ENCODE data around the gene DNAJC16.

GRCh38 chr1:15541231-15541792, 14.7 kb downstream of the DNAJC16 start:
- TF ChIP-seq, protein P1, sequence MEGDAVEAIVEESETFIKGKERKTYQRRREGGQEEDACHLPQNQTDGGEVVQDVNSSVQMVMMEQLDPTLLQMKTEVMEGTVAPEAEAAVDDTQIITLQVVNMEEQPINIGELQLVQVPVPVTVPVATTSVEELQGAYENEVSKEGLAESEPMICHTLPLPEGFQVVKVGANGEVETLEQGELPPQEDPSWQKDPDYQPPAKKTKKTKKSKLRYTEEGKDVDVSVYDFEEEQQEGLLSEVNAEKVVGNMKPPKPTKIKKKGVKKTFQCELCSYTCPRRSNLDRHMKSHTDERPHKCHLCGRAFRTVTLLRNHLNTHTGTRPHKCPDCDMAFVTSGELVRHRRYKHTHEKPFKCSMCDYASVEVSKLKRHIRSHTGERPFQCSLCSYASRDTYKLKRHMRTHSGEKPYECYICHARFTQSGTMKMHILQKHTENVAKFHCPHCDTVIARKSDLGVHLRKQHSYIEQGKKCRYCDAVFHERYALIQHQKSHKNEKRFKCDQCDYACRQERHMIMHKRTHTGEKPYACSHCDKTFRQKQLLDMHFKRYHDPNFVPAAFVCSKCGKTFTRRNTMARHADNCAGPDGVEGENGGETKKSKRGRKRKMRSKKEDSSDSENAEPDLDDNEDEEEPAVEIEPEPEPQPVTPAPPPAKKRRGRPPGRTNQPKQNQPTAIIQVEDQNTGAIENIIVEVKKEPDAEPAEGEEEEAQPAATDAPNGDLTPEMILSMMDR (conservative IDR thresholded peaks at IDR 0.05 in 1 of 2, IDR thresholded peaks at IDR 0.05 in 1 of 2; ENCODE audit: low read depth in 1 of 2, low read length in 2 of 2): no peak
- no peak for TF ChIP-seq EZH2 (IDR thresholded peaks at IDR 0.05; ENCODE audit: low read length, missing control alignments)
